HUDEP-2 (cell line): ENCODE measurements around the gene CHMP4A.
"Not testable (repeated sequence)": the region's sequence is repeated elsewhere in the genome, so short reads cannot be mapped to it uniquely, and the experiment has no call there.

Experiments
- DNase-seq, 76 experiments: peaks; one replicate each; lab custom pipeline; 2025; ENCODE audit not compliant: unreplicated experiment in 76 of 76; lab: John Stamatoyannopoulos, UW

CHMP4A gene

GRCh38 chr14:24231263-24232120 is 18.2 kb upstream of the CHMP4A start:
- peak in 4 of 76 experiments; percentile 8 to 48 (median 12) for DNase-seq

- no peak for DNase-seq
Observed at GRCh38 chr14:24228902-24229301, 15.6 kb upstream of the CHMP4A start.

DNA sequence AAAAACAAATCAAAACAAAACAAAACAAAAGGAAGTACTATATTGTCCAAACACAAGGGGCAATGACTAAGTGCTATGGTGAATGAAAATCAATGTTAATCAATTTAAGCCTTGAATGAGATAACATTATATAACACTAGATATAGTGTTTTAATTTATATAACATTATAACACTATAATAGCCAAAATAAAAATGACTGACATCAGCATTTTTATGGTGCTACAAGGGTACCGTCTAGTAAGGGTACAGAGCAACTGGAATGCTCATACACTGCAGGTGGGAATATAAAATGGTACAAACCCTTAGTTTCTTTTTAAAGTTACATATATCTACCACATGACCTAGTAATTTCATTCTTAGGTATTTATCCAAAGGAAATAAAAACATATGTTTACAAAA is 13.2 kb upstream of the CHMP4A start:
- DNase-seq: no peak

GRCh38 chr14:24224618-24225071 is 11.4 kb upstream of the CHMP4A start:
- no peak for DNase-seq

DNA sequence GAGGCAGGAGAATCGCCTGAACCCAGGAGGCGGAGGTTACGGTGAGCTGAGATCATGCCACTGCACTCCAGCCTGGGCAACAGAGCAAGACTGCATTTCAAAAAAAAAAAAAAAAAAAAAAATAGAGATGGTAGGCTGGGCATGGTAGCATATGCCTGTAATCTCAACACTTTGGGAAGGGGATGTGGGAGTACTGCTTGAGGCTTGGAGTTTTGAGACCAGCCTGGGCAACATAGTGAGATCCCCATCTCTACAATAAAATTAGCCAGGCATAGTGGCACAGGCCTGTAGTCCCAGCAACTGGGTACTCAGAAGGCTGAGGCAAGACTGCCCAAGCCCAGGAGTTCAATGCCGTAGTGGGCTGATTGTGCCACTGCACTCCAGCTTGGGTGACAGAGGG is 9.7 kb upstream of the CHMP4A start:
- not testable (repeated sequence) for DNase-seq

GRCh38 chr14:24219521-24219920 is 6.2 kb upstream of the CHMP4A start:
- DNase-seq: no peak

DNA sequence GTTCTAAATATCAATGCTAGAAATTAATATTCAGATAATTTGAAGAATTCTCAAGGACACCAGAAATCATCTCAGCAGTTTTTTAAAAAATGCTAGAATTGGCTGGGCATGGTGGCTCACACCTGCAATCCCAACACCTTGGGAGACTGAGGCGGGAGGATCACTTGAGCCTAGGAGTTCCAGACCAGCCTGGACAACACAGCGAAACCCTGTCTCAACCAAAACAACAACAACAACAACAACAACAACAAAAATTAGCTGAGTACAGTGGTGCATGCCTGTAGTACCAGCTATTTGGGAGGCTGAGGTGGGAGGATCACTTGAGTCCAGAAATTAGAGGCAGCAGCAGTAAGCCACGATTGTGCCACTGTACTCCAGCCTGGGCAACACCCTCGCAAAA is 5.8 kb upstream of the CHMP4A start:
- no peak for DNase-seq

- not testable (repeated sequence) for DNase-seq
Observed at GRCh38 chr14:24216876-24217275, 3.6 kb upstream of the CHMP4A start.

DNA sequence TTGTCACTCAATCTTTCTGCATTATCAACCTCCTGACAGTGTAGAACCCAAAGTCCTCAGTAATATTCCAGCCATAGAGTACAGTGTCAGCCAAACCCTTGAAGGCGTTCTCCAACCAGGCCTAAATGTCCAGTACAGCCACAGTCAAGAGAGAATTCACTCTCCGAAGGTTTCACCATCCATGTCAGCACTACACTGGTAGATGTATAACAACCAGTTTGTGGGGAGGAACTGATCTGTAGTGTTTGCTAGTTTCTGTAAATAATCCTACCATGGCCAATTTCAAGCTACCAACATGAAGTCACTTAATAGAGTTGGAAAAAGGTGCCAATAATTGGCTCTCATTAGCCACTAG is 3.0 kb upstream of the CHMP4A start:
- DNase-seq: no peak

DNA sequence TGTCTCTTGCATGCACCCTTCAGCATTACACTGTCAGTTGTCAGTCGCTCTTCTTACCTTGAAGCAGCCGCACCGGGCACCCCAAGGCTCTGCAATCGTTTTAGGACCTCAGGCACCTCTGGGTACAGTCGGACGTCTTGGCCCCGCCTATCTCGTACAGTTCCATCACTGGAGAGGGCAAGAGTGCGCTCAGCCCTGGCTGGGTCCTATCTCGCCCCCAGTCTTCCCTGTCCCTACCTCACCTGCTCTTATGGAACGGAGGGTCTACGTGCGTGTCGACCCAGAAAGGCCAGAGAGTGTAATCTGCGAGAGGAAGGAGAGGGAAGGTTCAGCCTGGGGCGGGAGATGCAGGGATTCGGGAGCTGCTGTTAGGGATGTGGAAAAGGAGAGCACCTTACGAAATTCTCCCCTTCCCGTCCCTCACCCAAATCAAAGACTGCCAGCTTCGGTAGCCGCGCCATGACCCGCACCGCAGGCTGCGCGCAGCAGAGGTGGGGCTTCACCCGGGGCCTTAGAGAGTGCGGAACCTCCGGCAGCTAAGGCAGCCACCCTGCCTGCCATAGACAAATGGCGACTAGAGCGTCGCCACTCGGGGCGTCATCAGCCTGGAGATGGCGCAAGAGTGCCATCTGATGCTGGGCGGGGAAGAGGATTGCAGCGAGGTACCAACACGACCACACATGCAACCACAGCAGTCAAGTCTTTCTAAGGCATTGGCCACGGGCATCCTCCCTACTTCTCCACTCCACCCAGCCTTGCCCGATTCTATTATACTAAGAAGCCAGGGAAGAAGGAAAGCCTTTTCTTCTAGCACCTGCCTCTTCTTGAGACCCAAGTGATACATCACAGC is 2.4 kb upstream of the CHMP4A start, which contains the start of gene MDP1:
Gene MDP1, minus strand, starts transcription at position 572 of the 850 bp plus-strand sequence. Its CDS starts 111 bp downstream, at position 461.
- peak in 74 of 76 experiments; percentile 8 to 81 (median 68) for DNase-seq

GRCh38 chr14:24213866-24214662 is 776 bp upstream of the CHMP4A start:
- DNase-seq: no peak

GRCh38 chr14:24211311-24211710 is 2.0 kb downstream of the CHMP4A start:
- no peak for DNase-seq

DNA sequence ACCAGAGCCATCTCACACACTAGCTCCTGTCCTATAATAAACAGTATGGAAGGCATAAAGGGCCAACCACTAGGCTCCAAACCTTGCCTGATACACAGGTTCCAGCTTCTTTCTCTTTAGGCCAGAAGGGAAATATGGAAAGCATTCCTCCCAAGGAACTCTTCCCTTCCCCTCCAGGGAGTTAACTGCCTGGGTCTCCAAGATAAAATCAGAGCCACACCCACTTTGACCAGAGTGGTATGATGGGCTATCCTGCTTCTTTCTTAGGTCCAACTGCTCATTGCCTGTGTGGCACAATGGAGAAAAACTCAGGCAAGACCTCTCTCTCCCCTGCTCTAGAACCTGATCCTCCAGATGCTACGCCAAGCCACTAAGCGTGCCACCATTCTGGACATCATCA is 5.7 kb downstream of the CHMP4A start:
- no peak for DNase-seq

- no peak for DNase-seq
Observed at GRCh38 chr14:24207104-24207551, 6.2 kb downstream of the CHMP4A start.

DNA sequence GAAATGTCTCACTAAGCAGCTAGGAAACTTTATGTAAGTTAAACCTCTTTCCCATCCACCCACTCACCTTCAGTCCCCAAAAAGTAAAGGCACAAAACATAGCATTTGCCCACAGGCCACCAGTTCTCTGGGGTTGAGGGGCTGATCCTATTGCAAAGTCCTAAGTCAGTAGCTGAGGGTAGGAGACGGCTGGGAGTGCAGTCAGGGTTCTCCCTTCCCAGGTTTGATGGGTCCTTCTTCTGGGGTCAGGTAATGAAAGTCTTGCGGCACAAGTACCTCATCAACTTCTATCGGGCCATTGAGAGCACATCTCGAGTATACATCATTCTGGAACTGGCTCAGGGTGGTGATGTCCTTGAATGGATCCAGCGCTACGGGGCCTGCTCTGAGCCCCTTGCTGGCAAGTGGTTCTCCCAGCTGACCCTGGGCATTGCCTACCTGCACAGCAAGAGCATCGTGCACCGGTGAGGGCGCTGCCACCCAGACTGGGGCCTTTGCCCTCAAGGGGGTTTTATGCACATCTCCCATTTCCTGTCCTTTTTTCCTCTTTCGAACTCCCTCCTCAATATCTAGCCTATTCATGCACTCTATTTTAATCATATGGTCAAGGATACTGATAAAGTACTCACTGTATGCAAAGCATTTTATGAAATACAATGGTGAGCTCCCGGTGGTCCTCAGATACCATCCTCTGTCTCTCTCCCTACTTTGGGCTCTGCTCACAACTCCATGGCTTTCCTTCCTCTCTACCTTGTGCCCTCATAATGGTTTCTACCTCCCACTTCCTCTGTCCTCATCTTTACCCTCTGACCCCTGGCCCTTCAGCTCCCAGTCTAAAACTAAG is 6.8 kb downstream of the CHMP4A start:
- no peak for DNase-seq

- no peak for DNase-seq
Observed at GRCh38 chr14:24204163-24205146, 8.8 kb downstream of the CHMP4A start.

- not testable (repeated sequence) for DNase-seq
Observed at GRCh38 chr14:24203249-24203886, 9.9 kb downstream of the CHMP4A start.

DNA sequence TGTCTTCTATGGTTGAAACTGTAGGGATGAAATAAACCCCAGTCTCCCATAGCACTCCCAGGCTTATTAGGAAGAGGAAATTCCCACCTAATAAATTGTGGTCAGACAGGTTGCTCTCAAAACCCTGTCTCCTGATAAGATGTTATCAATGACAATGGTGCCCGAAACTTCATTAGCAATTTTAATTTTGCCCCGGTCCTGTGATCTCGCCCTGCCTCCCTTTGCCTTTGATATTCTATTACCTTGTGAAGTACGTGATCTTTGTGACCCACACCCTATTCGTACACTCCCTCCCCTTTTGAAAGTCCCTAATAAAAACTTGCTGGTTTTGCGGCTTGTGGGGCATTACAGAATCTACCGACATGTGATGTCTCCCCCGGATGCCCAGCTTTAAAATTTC is 10.8 kb downstream of the CHMP4A start:
- DNase-seq: not testable (repeated sequence)
